Activated naive CD4-positive, alpha-beta T cell treated with anti-CD3 and anti-CD28 coated beads, Interleukin-2, amount 10 ng/mL, durations not matched to agents 7 days and 5 days (primary cell): Measurements from ENCODE around the gene LTF.
"Not testable (repeated sequence)": the region's sequence is repeated elsewhere in the genome, so short reads cannot be mapped to it uniquely, and the experiment has no call there.

Experiments used
- CTCF ChIA-PET: fragments of 350-600 bp; sonication (Branson Sonifier 250); formaldehyde crosslinking; loops from one replicate; lab custom pipeline; 2021; ENCODE audit warnings: antibody characterized with exemption; lab: Charles Lee
- DNase-seq: peaks from one replicate; pipeline ENCODE4 v3.0.0-alpha.2; 2020
- H3K27ac Mint-ChIP-seq: one replicate; pipeline ENCODE4 v1.8.0; 2021; ENCODE audit warnings: mild to moderate bottlenecking, moderate library complexity, mixed read lengths
- H3K27me3 Mint-ChIP-seq: one replicate; pipeline ENCODE4 v1.8.0; 2021; ENCODE audit warnings: mild to moderate bottlenecking, mixed read lengths
- H3K36me3 Mint-ChIP-seq: one replicate; pipeline ENCODE4 v1.8.0; 2021; ENCODE audit warnings: mixed read lengths
- H3K4me1 Mint-ChIP-seq: one replicate; pipeline ENCODE4 v1.8.0; 2021; ENCODE audit warnings: mixed read lengths
- H3K4me3 Mint-ChIP-seq: one replicate; pipeline ENCODE4 v1.8.0; 2021; ENCODE audit warnings: mild to moderate bottlenecking, moderate library complexity, mixed read lengths
- H3K9me3 Mint-ChIP-seq: one replicate; pipeline ENCODE4 v1.8.0; 2021; ENCODE audit warnings: mixed read lengths

LTF gene

DNA sequence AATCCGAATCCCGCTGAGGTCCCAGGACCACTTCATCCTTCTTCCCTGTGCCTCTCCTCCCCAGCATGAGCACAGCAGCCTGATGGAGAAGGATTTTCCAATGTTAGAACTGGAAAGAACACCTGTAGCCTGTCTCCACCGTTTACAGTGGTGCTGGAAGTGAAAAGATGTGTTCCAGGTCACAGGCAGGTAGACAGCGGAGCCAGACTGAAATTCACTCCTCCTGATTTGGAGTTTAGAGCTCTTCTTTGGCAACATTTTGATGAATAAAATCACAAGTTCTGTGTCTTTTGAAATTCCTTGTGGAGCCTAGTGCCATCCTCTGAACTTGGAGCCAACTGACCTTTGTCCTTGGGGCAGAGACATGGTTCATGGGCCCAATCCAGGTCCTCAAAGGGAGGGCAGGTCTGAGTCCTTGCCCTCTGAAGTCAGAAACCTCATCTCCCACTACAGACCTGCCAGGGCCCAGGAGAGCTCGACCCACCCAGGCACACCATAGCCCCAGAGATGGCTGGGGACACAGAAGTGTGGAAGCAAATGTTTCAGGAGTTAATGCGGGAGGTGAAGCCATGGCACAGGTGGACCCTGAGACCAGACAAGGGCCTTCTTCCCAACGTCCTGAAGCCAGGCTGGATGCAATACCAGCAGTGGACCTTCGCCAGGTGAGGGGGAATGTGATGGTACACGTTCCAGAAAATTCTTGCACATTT is 33.0 kb upstream of the LTF start, which contains the start of gene RTP3:
RTP3 (plus strand) TSS at position 421 of the 710 bp plus-strand sequence; CDS start at position 508, 87 bp downstream.
- H3K27ac Mint-ChIP-seq, result no peak within 1 kb of the TSS

DNA sequence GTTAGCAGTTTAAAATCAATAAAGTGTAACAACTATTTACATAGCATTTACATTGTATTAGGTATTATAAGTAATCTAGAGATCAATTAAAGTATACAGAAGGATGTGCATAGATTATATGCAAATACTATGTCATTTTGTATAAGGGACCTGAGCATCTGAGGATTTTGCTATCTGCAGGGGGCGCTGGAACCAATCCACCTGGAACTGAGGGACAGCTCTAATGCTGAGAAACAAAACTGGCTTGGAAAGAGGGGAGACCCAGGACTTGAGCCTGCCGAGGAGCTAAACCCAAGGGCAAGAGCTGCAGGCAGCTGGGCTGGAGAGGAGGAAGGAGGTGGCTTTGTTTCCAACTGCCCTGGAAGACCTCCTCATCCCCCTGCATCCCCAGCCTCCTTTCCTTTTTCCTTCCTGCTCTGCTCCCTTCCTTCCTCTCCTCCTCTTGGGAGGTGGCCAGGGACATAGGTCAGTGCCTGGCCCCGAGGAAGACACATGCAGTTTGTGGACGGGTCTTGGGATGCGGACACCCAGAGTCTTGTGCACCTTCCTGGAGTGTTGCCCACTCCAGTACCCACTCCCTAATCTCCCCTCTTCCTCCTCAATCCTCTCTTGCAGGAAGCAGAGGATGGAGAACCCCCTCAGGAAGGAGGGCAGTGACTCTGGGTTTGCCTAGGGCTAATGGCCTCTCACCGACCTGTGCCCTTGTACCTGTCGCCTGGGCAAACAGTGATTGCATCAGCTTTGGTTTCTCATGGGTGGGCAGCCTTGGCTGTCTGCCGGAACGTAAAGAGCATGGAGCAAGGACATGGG is 32.2 kb upstream of the LTF start:
- no peaks in the 10 kb centered on the region for H3K9me3 Mint-ChIP-seq
- H3K36me3 Mint-ChIP-seq, result no peaks in the 10 kb centered on the region
- peaks cover 34% of the 10 kb centered on the region for H3K4me1 Mint-ChIP-seq
- H3K4me3 Mint-ChIP-seq, result no peak overlapping the region
- H3K27me3 Mint-ChIP-seq, result peaks cover 5% of the 10 kb centered on the region
- no peak overlapping the region for H3K27ac Mint-ChIP-seq
- DNase-seq, result peak; percentile 72
- CTCF ChIA-PET, result interaction anchor here (0.7 to 8.3 kb wide), 9 partner anchors 8 to 199 kb away, joined by 3 to 63 read pairs (median 11); no protein-coding TSS in a partner anchor

More for the DNA sequence above, 33.0 kb upstream of the LTF start, which contains the start of gene RTP3:
- CTCF ChIA-PET, result interaction anchor here (1.9 to 8.3 kb wide), 4 partner anchors 9 to 132 kb away, joined by 11 to 63 read pairs (median 32); no protein-coding TSS in a partner anchor
- no peak for DNase-seq
- H3K9me3 Mint-ChIP-seq, result no peaks in the 10 kb centered on the region
- peaks cover 5% of the 10 kb centered on the region for H3K27me3 Mint-ChIP-seq
- peaks cover 34% of the 10 kb centered on the region for H3K4me1 Mint-ChIP-seq
- H3K4me3 Mint-ChIP-seq, result no peak within 1 kb of the TSS
- no peaks in the 10 kb centered on the region for H3K36me3 Mint-ChIP-seq

DNA sequence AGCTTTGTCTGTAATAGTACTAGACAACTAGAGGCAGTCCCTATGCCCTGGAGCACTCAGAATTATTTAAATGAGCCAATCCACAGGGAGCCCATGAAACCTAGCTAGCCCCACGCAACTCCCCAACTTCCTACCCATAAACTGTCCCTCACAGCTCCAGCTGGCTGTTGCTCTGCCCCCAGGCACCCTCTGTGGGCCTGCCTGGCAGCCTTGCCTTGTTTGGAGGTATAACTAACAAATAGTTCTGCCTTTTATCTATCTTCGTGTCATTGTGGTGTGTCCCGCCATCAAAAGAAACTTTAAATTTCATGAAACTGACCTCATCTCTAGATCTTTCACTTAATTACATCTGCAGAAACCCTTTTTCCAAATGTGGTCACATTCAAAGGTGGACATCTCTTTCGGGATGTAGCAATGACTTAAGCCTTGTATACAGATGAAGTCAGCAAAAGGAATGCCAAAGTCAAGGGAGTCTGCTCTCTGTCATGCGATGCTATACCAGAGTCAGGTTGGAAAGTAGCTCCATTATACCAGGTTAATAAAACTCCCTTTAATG is 31.3 kb upstream of the LTF start:
- CTCF ChIA-PET, result interaction anchor here (1.2 to 8.3 kb wide), 8 partner anchors 7 to 134 kb away, joined by 3 to 63 read pairs (median 12); no protein-coding TSS in a partner anchor
- H3K36me3 Mint-ChIP-seq, result no peaks in the 10 kb centered on the region
- H3K27ac Mint-ChIP-seq, result no peak overlapping the region
- H3K4me1 Mint-ChIP-seq, result peaks cover 38% of the 10 kb centered on the region
- H3K9me3 Mint-ChIP-seq, result no peaks in the 10 kb centered on the region
- peaks cover 5% of the 10 kb centered on the region for H3K27me3 Mint-ChIP-seq
- DNase-seq, result no peak
- no peak overlapping the region for H3K4me3 Mint-ChIP-seq

DNA sequence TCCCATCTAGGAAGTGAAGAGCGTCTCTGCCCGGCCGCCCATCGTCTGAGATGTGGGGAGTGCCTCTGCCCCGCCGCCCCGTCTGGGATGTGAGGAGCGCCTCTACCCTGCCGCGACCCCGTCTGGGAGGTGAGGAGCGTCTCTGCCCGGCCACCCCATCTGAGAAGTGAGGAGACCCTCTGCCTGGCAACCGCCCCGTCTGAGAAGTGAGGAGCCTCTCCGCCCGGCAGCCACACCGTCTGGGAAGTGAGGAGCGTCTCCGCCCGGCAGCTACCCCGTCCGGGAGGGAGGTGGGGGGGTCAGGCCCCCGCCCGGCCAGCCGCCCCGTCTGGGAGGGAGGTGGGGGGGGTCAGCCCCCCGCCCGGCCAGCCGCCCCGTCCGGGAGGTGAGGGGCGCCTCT is 29.8 kb upstream of the LTF start:
- CTCF ChIA-PET, H3K9me3 Mint-ChIP-seq: not testable (repeated sequence)

DNA sequence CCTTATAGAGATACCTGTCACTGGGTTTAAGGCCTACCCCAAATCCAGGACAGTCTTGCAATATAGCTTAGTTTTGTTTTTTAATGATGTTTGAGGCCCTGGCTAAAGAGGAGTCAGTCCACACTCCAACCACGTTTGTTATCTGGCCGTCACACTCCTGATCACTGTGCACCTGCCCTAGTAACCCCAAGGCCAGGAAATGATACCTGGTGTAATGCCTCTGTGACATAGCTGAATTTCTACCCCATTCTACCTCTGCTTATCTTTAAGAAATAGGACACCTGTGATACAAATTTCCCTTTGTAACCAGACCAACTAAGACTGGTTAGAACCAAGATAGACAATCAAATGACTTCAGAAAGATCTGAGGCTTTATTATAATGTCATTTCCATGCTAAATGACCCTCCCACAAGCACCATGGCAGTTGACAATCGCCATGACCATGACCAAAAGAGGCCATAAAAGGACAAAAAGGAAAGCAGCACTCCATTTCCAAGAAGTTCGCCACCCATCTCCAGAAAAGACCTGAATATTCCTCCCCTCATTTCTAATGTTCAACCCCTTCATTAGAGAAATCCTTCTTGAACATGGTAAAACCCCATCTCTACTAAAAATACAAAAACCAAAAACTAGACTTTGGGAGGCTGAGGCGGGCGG is 28.3 kb upstream of the LTF start:
- Mint-ChIP-seq H3K27me3 (no peaks in the 10 kb centered on the region), H3K36me3 (no peaks in the 10 kb centered on the region), H3K4me3 (no peak overlapping the region), H3K4me1 (peaks cover 55% of the 10 kb centered on the region), H3K27ac (no peak overlapping the region), H3K9me3 (no peaks in the 10 kb centered on the region)
- CTCF ChIA-PET, result interaction anchor here (0.8 to 1.6 kb wide), 4 partner anchors 46 to 138 kb away, joined by 4 to 10 read pairs (median 6); no protein-coding TSS in a partner anchor
- no peak for DNase-seq

More for the DNA sequence above, 29.8 kb upstream of the LTF start:
- H3K27me3 Mint-ChIP-seq, DNase-seq, H3K27ac Mint-ChIP-seq, H3K4me3 Mint-ChIP-seq, H3K36me3 Mint-ChIP-seq: not testable (repeated sequence)
- peaks cover 46% of the 10 kb centered on the region for H3K4me1 Mint-ChIP-seq

DNA sequence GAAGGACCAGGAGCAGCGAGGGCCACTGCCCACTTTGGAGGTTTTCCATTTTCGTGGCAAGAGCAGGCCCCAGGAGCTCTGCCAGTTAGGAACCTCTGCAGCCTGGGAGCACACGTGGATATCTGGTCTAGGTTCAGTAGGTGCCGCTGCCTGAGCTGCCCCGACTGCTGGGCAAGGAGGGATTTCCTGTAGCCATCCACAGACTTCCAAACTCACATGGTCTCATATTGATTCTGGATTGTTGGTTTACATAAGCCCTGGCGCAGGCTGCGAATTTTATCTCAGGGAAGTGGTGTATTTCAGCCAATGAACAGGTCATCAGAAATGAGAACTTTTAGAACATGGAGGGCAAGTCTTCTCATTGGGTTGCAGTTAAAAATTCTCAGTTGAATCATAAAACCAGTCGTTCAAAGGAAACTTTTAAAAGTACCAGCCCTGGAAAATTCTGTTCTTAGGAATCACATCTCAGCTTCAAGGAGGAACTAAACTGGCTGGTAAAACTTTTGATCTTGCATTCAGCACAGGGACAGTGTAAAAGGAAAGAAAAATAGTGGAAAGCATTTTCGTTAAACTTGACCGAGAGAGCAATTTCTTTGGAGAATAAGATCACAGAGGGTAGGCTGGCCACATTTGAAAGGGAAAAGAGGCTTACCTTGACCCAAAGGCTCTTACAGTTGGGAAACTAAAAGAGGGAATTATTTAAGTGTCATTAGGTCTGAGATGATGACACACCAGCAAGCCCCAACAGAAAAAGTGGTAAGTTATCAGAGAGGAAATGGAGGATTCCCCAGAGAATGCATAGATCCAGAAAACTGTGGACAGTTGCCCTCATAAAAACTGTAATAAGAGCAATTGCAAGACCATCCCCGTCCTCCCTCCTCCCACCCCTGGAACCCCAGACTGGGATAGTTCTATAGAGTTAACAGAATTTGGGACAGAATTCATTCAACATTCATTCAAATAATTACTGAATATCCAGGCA is 26.7 kb upstream of the LTF start:
- no peak overlapping the region for H3K27ac Mint-ChIP-seq
- peaks cover 44% of the 10 kb centered on the region for H3K4me1 Mint-ChIP-seq
- no peaks in the 10 kb centered on the region for H3K36me3 Mint-ChIP-seq
- H3K27me3 Mint-ChIP-seq, result peaks cover 3% of the 10 kb centered on the region
- H3K4me3 Mint-ChIP-seq, result no peak overlapping the region
- no peak for DNase-seq
- CTCF ChIA-PET, result interaction anchor here (0.5 to 7.9 kb wide), 6 partner anchors 35 to 139 kb away, joined by 3 to 187 read pairs (median 9); no protein-coding TSS in a partner anchor
- no peaks in the 10 kb centered on the region for H3K9me3 Mint-ChIP-seq

DNA sequence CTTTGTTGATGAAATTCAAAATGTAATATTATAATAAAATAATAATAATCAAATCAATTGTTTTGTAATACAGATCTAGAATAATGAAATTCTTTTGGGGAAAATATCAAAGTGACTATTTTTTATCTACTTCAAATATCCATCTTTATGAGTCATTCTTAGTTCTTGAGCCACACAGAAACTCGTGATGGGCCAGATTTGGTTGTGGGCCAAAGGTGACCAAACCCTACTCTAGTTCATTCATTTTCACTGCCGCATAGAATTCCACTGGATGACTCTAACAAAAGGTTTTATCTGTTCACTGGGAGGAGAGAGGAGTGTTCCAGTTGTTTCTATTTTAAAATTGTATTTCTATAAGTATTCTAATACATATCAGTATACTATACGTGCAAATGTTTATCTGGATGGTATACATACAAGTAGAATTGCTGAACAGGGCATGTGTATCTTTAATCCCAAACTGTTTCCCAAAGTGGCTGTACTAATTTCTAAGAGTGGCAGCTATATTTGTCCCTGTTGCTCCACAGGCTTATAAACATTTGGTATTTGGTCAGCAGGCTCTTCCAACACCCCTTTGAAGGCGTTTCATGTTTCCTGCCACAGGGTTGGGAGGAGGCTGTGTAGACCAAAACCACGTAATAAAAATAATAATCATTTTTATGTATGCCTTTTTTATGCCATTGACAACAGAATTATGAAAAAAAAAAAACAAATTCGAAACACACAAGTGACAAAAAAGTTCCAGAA is 25.8 kb upstream of the LTF start:
- Mint-ChIP-seq H3K27ac (no peak overlapping the region), H3K27me3 (peaks cover 9% of the 10 kb centered on the region), H3K36me3 (no peaks in the 10 kb centered on the region), H3K4me3 (no peak overlapping the region), H3K4me1 (peaks cover 37% of the 10 kb centered on the region), H3K9me3 (no peaks in the 10 kb centered on the region)
- no peak for DNase-seq
- CTCF ChIA-PET, result interaction anchor here (1.4 to 7.9 kb wide), 8 partner anchors 10 to 201 kb away, joined by 5 to 187 read pairs (median 38); partner anchors contain the start of gene RTP3

GRCh38 chr3:46489875-46490274 is 25.2 kb upstream of the LTF start:
- no peak overlapping the region for H3K4me3 Mint-ChIP-seq
- H3K27me3 Mint-ChIP-seq, result peaks cover 9% of the 10 kb centered on the region
- peaks cover 37% of the 10 kb centered on the region for H3K4me1 Mint-ChIP-seq
- H3K9me3 Mint-ChIP-seq, result no peaks in the 10 kb centered on the region
- no peak overlapping the region for H3K27ac Mint-ChIP-seq
- no peak for DNase-seq
- no peaks in the 10 kb centered on the region for H3K36me3 Mint-ChIP-seq
- CTCF ChIA-PET, result interaction anchor here (1.0 to 7.9 kb wide), 24 partner anchors 10 to 205 kb away, joined by 3 to 187 read pairs (median 6); partner anchors contain the start of genes LRRC2 and RTP3

DNA sequence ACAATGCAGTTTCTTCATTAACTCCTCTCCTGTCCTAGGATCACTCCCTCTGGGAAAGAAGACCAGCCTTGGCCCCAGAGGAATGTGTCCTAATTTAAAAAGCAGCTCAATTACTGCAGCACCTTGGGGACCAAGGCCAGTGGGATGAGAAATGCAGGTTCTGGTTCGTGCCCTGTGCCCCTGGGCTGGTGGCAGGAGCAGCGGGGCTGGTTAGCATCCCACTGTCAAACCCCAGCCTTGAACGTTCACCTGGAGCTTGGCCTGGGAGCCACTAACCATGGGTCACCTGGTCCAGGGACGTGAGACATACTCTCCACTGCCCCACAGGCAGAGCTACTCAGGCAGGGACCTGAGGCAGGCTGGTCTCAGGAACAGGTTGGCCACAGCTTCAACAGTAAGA is 24.7 kb upstream of the LTF start:
- Mint-ChIP-seq H3K27ac (no peak overlapping the region), H3K36me3 (no peaks in the 10 kb centered on the region), H3K27me3 (peaks cover 9% of the 10 kb centered on the region), H3K9me3 (no peaks in the 10 kb centered on the region), H3K4me1 (peaks cover 37% of the 10 kb centered on the region), H3K4me3 (no peak overlapping the region)
- no peak for DNase-seq
- CTCF ChIA-PET, result interaction anchor here (0.7 to 7.9 kb wide), 45 partner anchors 11 to 400 kb away, joined by 3 to 187 read pairs (median 5); partner anchors contain the start of genes CCR5AS, CCRL2, LRRC2 and RTP3

GRCh38 chr3:46488735-46489361 is 24.1 kb upstream of the LTF start:
- H3K4me3 Mint-ChIP-seq, result peak overlapping the region; percentile 24
- peaks cover 37% of the 10 kb centered on the region for H3K4me1 Mint-ChIP-seq
- H3K9me3 Mint-ChIP-seq, result no peaks in the 10 kb centered on the region
- DNase-seq, result peak; percentile 97
- H3K27me3 Mint-ChIP-seq, result peaks cover 9% of the 10 kb centered on the region
- H3K36me3 Mint-ChIP-seq, result no peaks in the 10 kb centered on the region
- CTCF ChIA-PET, result interaction anchor here (0.7 to 7.9 kb wide), 57 partner anchors 9 to 406 kb away, joined by 3 to 187 read pairs (median 4); partner anchors contain the start of genes CCR5AS, CCRL2, LRRC2 and RTP3
- no peak overlapping the region for H3K27ac Mint-ChIP-seq

DNA sequence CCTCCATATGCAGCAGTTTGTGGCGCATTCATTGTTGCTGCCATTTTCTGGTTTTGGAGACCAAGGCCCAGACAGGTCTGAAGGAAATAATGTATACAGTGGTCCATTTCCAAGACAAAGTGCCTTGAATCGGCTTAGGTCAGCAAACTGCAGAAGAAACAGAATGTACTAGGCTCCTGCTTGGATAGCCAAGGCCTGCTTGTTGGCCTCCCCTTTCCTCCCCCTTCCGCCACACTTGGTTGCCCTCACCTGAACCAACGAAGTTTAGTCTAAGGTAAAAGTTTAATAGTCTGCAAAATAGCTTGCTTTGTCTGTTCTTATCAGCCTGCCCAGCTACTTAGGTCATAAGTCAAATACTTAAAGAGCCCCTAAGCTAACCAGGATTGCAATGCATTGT is 21.1 kb upstream of the LTF start:
- CTCF ChIA-PET, result interaction anchor here (4.5 to 7.9 kb wide), 2 partner anchors 53 to 145 kb away, joined by 68 to 187 read pairs; no protein-coding TSS in a partner anchor
- DNase-seq, result no peak
- Mint-ChIP-seq H3K36me3 (no peaks in the 10 kb centered on the region), H3K27ac (no peak overlapping the region), H3K4me1 (peaks cover 23% of the 10 kb centered on the region), H3K4me3 (no peak overlapping the region), H3K9me3 (no peaks in the 10 kb centered on the region), H3K27me3 (peaks cover 26% of the 10 kb centered on the region)
